ENCODE results near the gene SOHLH1.

Gene SOHLH1

GRCh38 chr9:135744333-135745070 lies 45.2 kb upstream of the SOHLH1 start:
- H3F3A ChIP-seq (ENCODE audit: insufficient read depth, low read length): no peaks in the 10 kb centered on the region
- H3K4me3 ChIP-seq (ENCODE audit: low read length): no peak overlapping the region
- no peaks in the 10 kb centered on the region for H4K20me1 ChIP-seq (ENCODE audit: insufficient read depth, low read length)
- no peak overlapping the region for H3K27ac ChIP-seq (ENCODE audit: low read length)
- peaks cover 92% of the 10 kb centered on the region for H3K27me3 ChIP-seq (replicated peaks; ENCODE audit: insufficient read depth, low read length)
- H3K9me2 ChIP-seq (replicated peaks; ENCODE audit: insufficient read depth, low read length): no peaks in the 10 kb centered on the region
- H3K4me2 ChIP-seq (ENCODE audit: low read depth, low read length): no peak overlapping the region
- no peak overlapping the region for H3K9ac ChIP-seq (ENCODE audit: low read length)
- DNase-seq: no peak
- H3K36me3 ChIP-seq (replicated peaks; ENCODE audit: insufficient read depth, low read length): no peaks in the 10 kb centered on the region
- H3K4me1 ChIP-seq (ENCODE audit: low read length): no peaks in the 10 kb centered on the region
- TF ChIP-seq EZH2 (optimal IDR thresholded peaks at IDR 0.05; ENCODE audit: low read depth, low read length) (no peak), EZH2phosphoT487 (IDR thresholded peaks at IDR 0.05; ENCODE audit: low read length) (no peak), CTCF (IDR thresholded peaks at IDR 0.05; ENCODE audit: low read length) (no peak)
- H3K9me3 ChIP-seq (replicated peaks; ENCODE audit: insufficient read depth, low read length): no peaks in the 10 kb centered on the region
- H2AFZ ChIP-seq (ENCODE audit: low read length): no peak overlapping the region
- no peaks in the 10 kb centered on the region for H3K79me2 ChIP-seq (ENCODE audit: low read length)

- DNase-seq: no peak
- Histone ChIP-seq H3K4me3 (ENCODE audit: low read length) (no peak overlapping the region), H3F3A (ENCODE audit: insufficient read depth, low read length) (no peaks in the 10 kb centered on the region), H3K9me3 (replicated peaks; ENCODE audit: insufficient read depth, low read length) (no peaks in the 10 kb centered on the region), H3K79me2 (ENCODE audit: low read length) (no peaks in the 10 kb centered on the region), H3K9me2 (replicated peaks; ENCODE audit: insufficient read depth, low read length) (no peaks in the 10 kb centered on the region), H3K36me3 (replicated peaks; ENCODE audit: insufficient read depth, low read length) (no peaks in the 10 kb centered on the region), H3K4me1 (ENCODE audit: low read length) (no peaks in the 10 kb centered on the region), H3K27ac (ENCODE audit: low read length) (no peak overlapping the region), H3K27me3 (replicated peaks; ENCODE audit: insufficient read depth, low read length) (peaks cover 95% of the 10 kb centered on the region), H4K20me1 (ENCODE audit: insufficient read depth, low read length) (no peaks in the 10 kb centered on the region), H3K4me2 (ENCODE audit: low read depth, low read length) (no peak overlapping the region), H3K9ac (ENCODE audit: low read length) (no peak overlapping the region), H2AFZ (ENCODE audit: low read length) (no peak overlapping the region)
- TF ChIP-seq EZH2phosphoT487 (IDR thresholded peaks at IDR 0.05; ENCODE audit: low read length): no peak
- TF ChIP-seq EZH2 (optimal IDR thresholded peaks at IDR 0.05; ENCODE audit: low read depth, low read length): no peak
- TF ChIP-seq CTCF (IDR thresholded peaks at IDR 0.05; ENCODE audit: low read length): no peak
These were observed 44.5 kb upstream of the SOHLH1 start for GRCh38 chr9:135743546-135744332.

- H3K27ac ChIP-seq (ENCODE audit: low read length): no peak overlapping the region
- H3F3A ChIP-seq (ENCODE audit: insufficient read depth, low read length): no peaks in the 10 kb centered on the region
- no peak for DNase-seq
- no peaks in the 10 kb centered on the region for H3K36me3 ChIP-seq (replicated peaks; ENCODE audit: insufficient read depth, low read length)
- no peak overlapping the region for H3K4me3 ChIP-seq (ENCODE audit: low read length)
- no peak overlapping the region for H2AFZ ChIP-seq (ENCODE audit: low read length)
- H4K20me1 ChIP-seq (ENCODE audit: insufficient read depth, low read length): no peaks in the 10 kb centered on the region
- H3K4me2 ChIP-seq (ENCODE audit: low read depth, low read length): no peak overlapping the region
- H3K79me2 ChIP-seq (ENCODE audit: low read length): no peaks in the 10 kb centered on the region
- H3K9me2 ChIP-seq (replicated peaks; ENCODE audit: insufficient read depth, low read length): no peaks in the 10 kb centered on the region
- H3K9ac ChIP-seq (ENCODE audit: low read length): no peak overlapping the region
- H3K9me3 ChIP-seq (replicated peaks; ENCODE audit: insufficient read depth, low read length): no peaks in the 10 kb centered on the region
- no peaks in the 10 kb centered on the region for H3K4me1 ChIP-seq (ENCODE audit: low read length)
- no peak for TF ChIP-seq CTCF (IDR thresholded peaks at IDR 0.05; ENCODE audit: low read length)
- no peak for TF ChIP-seq EZH2 (optimal IDR thresholded peaks at IDR 0.05; ENCODE audit: low read depth, low read length)
- no peak for TF ChIP-seq EZH2phosphoT487 (IDR thresholded peaks at IDR 0.05; ENCODE audit: low read length)
- H3K27me3 ChIP-seq (replicated peaks; ENCODE audit: insufficient read depth, low read length): peaks cover 93% of the 10 kb centered on the region
These were observed 43.7 kb upstream of the SOHLH1 start for GRCh38 chr9:135743021-135743420.
